GM13976 (cell line): ENCODE measurements around the gene KRT79.

ENCODE experiments used
- DNase-seq: peaks from one replicate; pipeline ENCODE4 v3.0.0; 2012; ENCODE audit warnings: low spot score
- CTCF ChIP-seq: IDR thresholded peaks from 2 replicates; pipeline ENCODE4 v1.5.1; 2012; ENCODE audit warnings: borderline replicate concordance, mild to moderate bottlenecking; ENCODE audit not compliant: insufficient read depth; ENCODE audit errors: extremely low read depth, missing control alignments, control extremely low read depth
- in situ Hi-C: fragments of 300-500 bp; cut with MboI; formaldehyde crosslinking; loops from one replicate; pipeline ENCODE4 v1.12.0; 2022; ENCODE audit warnings: low sequenced_read_pairs, mixed read lengths, inconsistent platforms; ENCODE audit not compliant: unreplicated experiment

The KRT79 gene

GRCh38 chr12:52848661-52849255 lies 14.6 kb upstream of the KRT79 start, which contains the start of gene KRT78:
KRT78 (minus strand) TSS chr12:52848994; CDS start chr12:52848930, 64 bp downstream.
- in situ Hi-C loops: no loop called here
- no peak for TF ChIP-seq CTCF
- DNase-seq: no peak

DNA sequence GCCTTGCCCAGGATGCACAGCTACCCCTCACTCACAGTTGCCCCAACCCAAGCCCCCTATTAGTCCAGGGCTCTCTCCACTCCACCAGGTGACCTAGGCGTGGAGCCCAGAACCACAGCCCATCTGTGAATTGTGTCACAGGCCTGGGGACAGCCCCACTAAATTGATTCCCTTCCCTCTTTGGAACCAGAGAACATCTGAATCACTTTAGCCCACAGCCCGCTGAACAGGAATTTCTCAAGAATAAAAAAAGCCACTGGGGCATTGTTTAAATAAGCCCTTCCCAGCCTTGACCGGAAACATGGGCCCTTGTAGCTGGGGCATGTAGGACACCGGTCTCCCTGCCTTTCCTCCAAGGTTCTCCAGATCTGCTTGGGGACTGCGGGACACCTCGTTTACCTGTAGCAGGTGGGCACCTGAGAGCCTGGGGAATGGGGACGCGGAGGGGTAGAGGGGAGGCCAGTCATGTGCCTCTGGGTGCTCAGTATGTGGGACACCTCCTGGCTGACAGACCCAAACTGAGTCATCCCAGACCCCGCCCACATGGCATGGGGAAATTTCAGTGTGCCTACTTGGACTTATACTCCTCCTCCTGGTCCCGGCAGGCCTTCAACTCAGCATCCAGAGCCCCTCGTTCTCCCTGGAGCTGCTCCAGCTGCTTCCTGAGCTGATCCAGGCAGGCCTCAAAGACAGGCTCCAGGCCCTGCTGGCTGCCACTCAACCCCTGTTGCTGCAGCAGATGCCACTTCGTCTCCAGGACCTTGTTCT lies 13.4 kb upstream of the KRT79 start:
- TF ChIP-seq CTCF: no peak
- in situ Hi-C loops: no loop called here
- DNase-seq: no peak

DNA sequence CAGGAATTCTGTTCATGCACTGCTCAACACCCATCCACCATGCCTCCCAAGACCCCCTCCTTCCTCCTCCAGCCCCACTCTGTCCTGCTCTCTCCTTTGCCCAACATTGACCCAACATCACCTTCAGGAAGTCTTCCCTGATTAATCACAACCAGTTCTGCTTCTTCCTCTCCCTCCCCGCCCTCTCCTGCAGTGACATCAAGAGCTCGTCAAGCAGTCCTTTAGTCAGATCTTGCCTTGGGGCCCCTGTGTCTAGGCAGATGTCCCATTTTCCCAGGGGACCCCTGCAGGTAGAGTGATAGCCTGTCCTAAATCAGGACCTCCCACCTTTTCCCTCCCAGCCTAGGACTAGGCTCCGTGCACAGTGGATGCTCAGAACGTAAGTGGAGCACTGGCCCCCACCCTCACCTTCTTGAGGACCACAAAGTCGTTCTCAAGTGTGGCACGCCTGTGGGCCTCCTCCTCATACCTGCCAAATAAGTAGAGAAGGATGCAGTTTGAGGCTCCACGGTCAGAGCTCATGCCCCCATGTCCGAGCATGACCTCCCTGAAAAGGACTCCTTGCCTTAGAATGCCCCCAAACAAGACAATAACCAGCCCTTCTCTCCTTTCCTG lies 12.4 kb upstream of the KRT79 start:
- no peak for TF ChIP-seq CTCF
- in situ Hi-C loops: no loop called here
- no peak for DNase-seq

DNA sequence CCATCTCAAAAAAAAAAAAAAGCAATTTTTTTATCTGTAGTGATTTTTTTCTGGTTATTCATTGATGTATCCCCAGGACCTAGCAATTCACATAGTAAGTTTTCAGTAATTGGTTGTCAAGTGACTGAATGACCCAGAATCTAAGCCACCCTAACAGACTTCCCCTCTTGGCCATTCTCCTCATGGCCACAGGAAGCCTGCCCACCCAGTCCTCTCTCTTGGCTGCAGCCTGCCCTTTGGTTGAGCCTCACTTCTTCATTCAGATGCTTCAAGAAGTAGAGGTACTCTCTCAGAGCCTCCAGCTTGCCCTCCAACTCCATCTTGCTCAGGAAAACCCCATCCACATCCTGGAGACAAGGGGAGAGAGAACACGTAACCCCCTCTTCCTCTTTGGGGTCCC lies 11.8 kb upstream of the KRT79 start:
- DNase-seq: no peak
- no peak for TF ChIP-seq CTCF
- in situ Hi-C loops: no loop called here

DNA sequence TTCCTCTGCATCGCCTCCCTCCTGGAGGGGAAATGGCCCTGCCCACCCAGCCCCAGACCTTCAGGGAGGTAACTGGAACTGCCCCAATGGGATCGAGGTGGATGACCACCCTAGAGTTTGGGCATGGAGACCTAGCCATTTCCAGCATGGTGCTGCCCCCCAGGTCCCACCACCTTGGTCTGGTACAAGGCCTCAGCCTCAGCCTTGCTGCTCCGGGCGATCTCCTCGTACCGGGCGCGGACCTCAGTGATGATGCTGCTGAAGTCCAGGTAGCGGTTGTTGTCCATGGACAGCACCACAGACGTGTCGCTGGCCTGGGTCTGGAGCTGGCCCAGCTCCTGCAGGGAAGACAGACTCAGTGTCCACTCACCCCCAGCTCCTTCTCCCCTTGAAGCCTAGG lies 10.3 kb upstream of the KRT79 start:
- in situ Hi-C loops: no loop called here
- no peak for DNase-seq
- no peak for TF ChIP-seq CTCF

- in situ Hi-C loops: no loop called here
- no peak for DNase-seq
- TF ChIP-seq CTCF: no peak
Measured at GRCh38 chr12:52839436-52840105, 5.5 kb upstream of the KRT79 start.
